GM15510 (cell line): Measurements from ENCODE around the gene HDAC9.

Experiments used
- POLR2A ChIP-seq: IDR thresholded peaks from 3 replicates; pipeline ENCODE4 v1.6.1; 2011; ENCODE audit warnings: borderline replicate concordance; ENCODE audit not compliant: insufficient read length; ENCODE audit errors: extremely low read depth

HDAC9 gene

GRCh38 chr7:18574235-18574540, 78.6 kb downstream of the HDAC9 start:
- no peak for TF ChIP-seq POLR2A

GRCh38 chr7:18574676-18575075, 79.1 kb downstream of the HDAC9 start:
- TF ChIP-seq POLR2A: no peak

GRCh38 chr7:18575622-18576572, 80.3 kb downstream of the HDAC9 start:
- TF ChIP-seq POLR2A: no peak

DNA sequence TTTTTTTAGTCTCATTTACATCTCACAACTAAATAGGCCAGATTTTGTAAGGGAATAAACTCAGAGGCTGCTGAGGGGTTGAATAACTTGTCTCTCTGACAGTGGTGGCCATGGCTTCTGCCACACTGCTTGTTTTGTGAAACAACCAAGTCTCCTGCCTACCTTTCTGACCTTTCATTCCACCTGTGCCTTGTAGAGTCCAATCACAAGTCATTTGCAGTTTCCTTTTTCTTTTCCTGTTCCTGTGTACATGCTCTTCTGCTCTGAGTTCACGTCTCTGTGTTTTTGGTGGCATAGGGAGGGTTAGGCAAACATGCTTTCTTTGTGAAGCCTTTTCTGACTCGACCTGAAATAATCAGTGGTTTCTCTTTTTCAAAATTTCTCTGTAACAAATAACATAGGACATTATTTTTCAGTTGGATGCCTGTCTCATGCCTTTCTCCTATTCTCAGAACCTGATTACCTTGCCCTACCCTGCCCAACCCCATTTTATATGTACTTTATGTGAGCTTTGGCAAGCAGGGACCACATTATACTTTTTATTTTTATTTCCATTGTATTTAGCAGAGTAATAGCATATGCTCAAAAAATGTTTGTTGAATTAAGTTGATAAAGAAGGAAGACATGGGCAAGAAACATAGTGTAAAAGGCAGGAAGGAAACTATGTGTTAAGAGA, 81.7 kb downstream of the HDAC9 start:
- TF ChIP-seq POLR2A: no peak

- no peak for TF ChIP-seq POLR2A
Observed at GRCh38 chr7:18579698-18580097, 84.1 kb downstream of the HDAC9 start.

GRCh38 chr7:18580950-18581349, 85.4 kb downstream of the HDAC9 start:
- TF ChIP-seq POLR2A: no peak

DNA sequence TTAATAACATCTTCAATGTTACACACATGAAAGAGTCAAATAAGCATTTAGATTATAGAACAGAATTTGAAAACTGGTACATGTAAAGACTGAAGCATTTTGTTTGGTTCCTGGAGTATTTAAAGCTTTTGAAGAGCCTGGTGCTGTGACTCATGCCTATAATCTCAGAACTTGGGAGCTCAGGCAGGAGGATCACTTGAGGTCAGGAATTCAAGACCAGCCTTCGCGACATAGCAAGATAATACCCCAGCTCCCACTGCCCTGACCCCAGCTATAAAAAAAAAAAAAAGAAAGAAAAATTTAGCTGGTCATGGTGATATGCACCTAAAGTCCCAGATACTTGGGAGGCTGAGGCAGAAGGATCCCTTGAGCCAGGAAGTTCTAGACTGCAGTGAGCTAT, 87.8 kb downstream of the HDAC9 start:
- TF ChIP-seq POLR2A: no peak

DNA sequence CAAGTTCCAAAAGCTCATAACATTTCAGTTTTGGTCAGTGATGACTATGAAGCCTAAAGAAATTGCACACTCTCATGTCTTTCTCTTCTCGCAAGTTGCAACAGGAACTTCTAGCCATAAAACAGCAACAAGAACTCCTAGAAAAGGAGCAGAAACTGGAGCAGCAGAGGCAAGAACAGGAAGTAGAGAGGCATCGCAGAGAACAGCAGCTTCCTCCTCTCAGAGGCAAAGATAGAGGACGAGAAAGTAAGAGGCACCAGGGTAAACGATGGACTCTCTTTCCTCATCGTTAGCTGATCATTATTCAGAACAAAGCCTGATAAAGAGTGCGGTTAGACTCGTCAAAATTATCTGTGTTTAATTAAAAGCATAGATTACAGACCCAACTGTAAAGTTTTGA, 94.7 kb downstream of the HDAC9 start:
- TF ChIP-seq POLR2A: no peak

DNA sequence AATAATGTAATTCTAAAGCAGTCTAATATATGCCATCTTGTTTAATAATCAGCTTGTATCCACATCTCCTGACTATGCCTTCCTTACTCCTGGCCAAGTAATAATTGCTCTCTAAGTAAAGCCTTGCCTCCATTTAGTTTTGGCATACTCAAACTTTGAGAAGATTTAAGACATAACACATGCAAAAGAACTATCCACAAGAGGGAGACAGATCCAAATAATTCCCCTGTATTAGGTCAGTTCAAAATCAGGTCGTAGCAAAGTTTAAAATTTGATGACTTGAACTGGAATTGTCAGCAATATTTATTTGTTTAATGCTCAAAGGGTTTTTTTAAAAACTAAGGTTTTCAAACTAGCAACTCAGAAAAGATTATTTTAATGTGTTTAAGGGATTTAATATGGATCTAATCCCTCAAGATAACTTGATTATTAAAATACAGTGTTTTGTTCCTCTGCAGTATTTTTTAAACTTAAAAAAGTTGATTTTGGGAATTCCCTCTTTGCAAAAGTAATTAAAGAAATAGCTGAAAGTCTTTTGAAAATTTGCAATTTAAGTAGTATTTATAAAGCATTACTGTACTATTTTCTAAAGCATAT, 95.3 kb downstream of the HDAC9 start:
- TF ChIP-seq POLR2A: no peak

- no peak for TF ChIP-seq POLR2A
Observed at GRCh38 chr7:18593602-18594279, 98.2 kb downstream of the HDAC9 start.

DNA sequence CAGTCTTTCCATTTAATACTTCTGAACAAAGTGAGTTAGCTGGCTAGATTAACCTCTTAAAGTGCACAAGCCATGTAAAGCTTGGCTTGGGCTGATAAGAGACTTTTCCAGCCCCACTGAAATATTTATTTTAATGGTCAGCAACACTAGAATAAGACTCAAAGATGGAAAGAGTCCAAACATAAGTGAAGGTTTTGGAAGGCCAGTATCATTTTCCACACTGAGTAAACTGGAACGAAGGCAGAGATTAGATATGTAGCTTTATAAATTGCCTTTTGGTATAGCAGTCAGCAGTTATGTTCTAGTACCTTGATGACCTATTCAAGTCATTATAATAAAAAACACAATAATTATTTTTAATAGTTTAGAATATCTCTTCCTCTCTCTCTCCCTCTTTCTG, 102.2 kb downstream of the HDAC9 start:
- no peak for TF ChIP-seq POLR2A

- no peak for TF ChIP-seq POLR2A
Observed at GRCh38 chr7:18607025-18607424, 111.5 kb downstream of the HDAC9 start.

DNA sequence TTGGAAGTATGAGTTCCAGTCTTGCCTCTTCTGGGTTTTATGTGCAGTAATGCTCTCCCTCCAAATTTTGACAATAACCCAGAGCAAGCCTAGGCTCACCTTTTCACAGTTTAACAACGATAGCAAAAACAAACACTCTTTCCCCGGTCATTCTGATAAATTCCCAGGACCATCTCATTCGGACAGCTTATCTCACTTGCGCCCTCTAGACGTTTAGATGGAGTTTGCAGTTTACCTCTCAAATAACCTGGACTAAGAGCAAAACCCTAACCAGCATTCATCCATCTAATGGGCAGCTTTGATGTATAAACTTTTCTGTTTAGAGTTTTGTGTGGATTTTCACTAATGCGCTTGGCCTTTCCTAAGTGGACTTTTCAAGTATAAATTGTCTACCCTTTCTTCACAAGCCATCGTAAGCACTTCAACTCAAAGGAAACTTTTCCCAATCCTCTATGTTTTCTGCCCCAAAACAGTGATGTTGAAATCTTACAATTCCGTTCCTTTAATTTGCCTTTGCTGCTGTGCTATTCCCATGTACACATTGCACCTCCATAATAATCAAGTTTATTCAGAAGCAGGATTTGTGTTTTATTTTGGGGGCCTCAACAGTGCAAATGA, 114.9 kb downstream of the HDAC9 start:
- TF ChIP-seq POLR2A: no peak

DNA sequence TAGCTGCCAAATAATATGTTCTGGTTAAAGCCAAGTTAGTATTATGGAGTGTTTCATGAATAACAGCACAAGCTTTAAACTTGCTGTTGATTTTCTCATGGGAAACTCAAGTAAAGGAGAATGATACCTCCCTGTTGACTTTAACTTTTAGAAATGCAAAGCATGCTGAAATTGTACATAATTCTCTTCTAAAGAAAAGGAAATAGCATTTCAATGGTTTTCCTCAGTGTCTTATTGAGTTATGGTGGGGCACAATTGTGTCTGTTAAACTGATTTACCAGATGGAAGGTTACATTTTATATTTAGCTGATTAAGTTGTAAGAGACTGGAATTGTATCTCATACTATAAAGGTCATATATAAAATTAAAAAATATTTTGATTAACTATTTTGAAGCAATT, 119.3 kb downstream of the HDAC9 start:
- TF ChIP-seq POLR2A: no peak

- no peak for TF ChIP-seq POLR2A
Observed at GRCh38 chr7:18619311-18619710, 123.8 kb downstream of the HDAC9 start.
